Measurements from ENCODE around the gene FAXDC2. TPM values are rescaled to one million over a fixed set of nuclear protein-coding genes. Genes with fewer than 3 reads are reported as not detected.

FAXDC2 gene
- total RNA-seq, 1 donor from 2014 or later, result 2.6 TPM

- DNase-seq (ENCODE audit: low read depth), result no peak
- H3K36me3 ChIP-seq (ENCODE audit: control insufficient read depth, insufficient read depth, low read length), result peaks cover 14% of the 10 kb centered on the region
- H3K27me3 ChIP-seq (ENCODE audit: control insufficient read depth, insufficient read depth, low read length), result no peaks in the 10 kb centered on the region
- TF ChIP-seq CTCF (IDR thresholded peaks at IDR 0.05; ENCODE audit: insufficient read depth, low read length, poor library complexity, severe bottlenecking), result no peak
- H3K4me3 ChIP-seq (ENCODE audit: low read depth, low read length), result no peak overlapping the region
Measured at GRCh38 chr5:154797762-154798161, 52.6 kb downstream of the FAXDC2 start.

GRCh38 chr5:154795235-154795596 is 55.2 kb downstream of the FAXDC2 start:
- no peak for DNase-seq (ENCODE audit: low read depth)
- peaks cover 9% of the 10 kb centered on the region for H3K36me3 ChIP-seq (ENCODE audit: control insufficient read depth, insufficient read depth, low read length)
- TF ChIP-seq CTCF (IDR thresholded peaks at IDR 0.05; ENCODE audit: insufficient read depth, low read length, poor library complexity, severe bottlenecking), result no peak
- no peak overlapping the region for H3K4me3 ChIP-seq (ENCODE audit: low read depth, low read length)
- H3K27me3 ChIP-seq (ENCODE audit: control insufficient read depth, insufficient read depth, low read length), result no peaks in the 10 kb centered on the region

- DNase-seq (ENCODE audit: low read depth), result no peak
- H3K36me3 ChIP-seq (ENCODE audit: control insufficient read depth, insufficient read depth, low read length), result peaks cover 8% of the 10 kb centered on the region
Measured at GRCh38 chr5:154794525-154795234, 55.7 kb downstream of the FAXDC2 start.

GRCh38 chr5:154793599-154794524 is 56.5 kb downstream of the FAXDC2 start:
- DNase-seq (ENCODE audit: low read depth), result no peak
- TF ChIP-seq CTCF (IDR thresholded peaks at IDR 0.05; ENCODE audit: insufficient read depth, low read length, poor library complexity, severe bottlenecking), result no peak

More at GRCh38 chr5:154794525-154795234, 55.7 kb downstream of the FAXDC2 start:
- H3K4me3 ChIP-seq (ENCODE audit: low read depth, low read length), result no peak overlapping the region
- no peak for TF ChIP-seq CTCF (IDR thresholded peaks at IDR 0.05; ENCODE audit: insufficient read depth, low read length, poor library complexity, severe bottlenecking)
- H3K27me3 ChIP-seq (ENCODE audit: control insufficient read depth, insufficient read depth, low read length), result no peaks in the 10 kb centered on the region

GRCh38 chr5:154791535-154791934 is 58.9 kb downstream of the FAXDC2 start:
- H3K27me3 ChIP-seq (ENCODE audit: control insufficient read depth, insufficient read depth, low read length), result no peaks in the 10 kb centered on the region
- H3K36me3 ChIP-seq (ENCODE audit: control insufficient read depth, insufficient read depth, low read length), result peaks cover 5% of the 10 kb centered on the region
- H3K4me3 ChIP-seq (ENCODE audit: low read depth, low read length), result no peak overlapping the region
- TF ChIP-seq CTCF (IDR thresholded peaks at IDR 0.05; ENCODE audit: insufficient read depth, low read length, poor library complexity, severe bottlenecking), result no peak
- DNase-seq (ENCODE audit: low read depth), result no peak

More at GRCh38 chr5:154793599-154794524, 56.5 kb downstream of the FAXDC2 start:
- H3K36me3 ChIP-seq (ENCODE audit: control insufficient read depth, insufficient read depth, low read length), result peaks cover 7% of the 10 kb centered on the region
- no peak overlapping the region for H3K4me3 ChIP-seq (ENCODE audit: low read depth, low read length)
- H3K27me3 ChIP-seq (ENCODE audit: control insufficient read depth, insufficient read depth, low read length), result no peaks in the 10 kb centered on the region

All from kidney epithelial cell (primary cell).